ENCODE results near the gene TEX51.

DNA sequence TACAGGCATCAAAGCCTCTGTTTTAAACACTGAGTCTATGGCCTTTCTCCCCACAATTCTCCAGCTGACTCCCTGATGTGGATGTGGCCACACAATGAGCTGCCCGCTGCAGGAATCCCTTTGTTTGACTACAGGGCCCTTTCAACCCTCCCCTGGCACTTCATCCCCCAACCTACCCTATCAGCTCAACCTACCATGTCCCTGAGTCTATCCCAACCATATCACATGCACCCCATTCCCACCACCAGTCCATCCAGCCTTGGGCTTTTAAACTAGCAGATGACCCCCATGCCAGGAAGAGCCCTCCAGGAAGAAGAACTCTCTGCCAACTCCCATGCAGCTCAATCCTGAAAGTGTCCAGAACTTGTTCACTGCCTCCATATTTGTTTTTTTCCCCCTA lies 46.9 kb upstream of the TEX51 start:
- no peak for TF ChIP-seq EP300 (IDR thresholded peaks at IDR 0.05; ENCODE audit: borderline replicate concordance in 1 of 2, low read depth in 1 of 2, low read length in 1 of 2)
- TF ChIP-seq, protein P1, sequence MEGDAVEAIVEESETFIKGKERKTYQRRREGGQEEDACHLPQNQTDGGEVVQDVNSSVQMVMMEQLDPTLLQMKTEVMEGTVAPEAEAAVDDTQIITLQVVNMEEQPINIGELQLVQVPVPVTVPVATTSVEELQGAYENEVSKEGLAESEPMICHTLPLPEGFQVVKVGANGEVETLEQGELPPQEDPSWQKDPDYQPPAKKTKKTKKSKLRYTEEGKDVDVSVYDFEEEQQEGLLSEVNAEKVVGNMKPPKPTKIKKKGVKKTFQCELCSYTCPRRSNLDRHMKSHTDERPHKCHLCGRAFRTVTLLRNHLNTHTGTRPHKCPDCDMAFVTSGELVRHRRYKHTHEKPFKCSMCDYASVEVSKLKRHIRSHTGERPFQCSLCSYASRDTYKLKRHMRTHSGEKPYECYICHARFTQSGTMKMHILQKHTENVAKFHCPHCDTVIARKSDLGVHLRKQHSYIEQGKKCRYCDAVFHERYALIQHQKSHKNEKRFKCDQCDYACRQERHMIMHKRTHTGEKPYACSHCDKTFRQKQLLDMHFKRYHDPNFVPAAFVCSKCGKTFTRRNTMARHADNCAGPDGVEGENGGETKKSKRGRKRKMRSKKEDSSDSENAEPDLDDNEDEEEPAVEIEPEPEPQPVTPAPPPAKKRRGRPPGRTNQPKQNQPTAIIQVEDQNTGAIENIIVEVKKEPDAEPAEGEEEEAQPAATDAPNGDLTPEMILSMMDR (IDR thresholded peaks at IDR 0.05) = no peak
- no peak for TF ChIP-seq POLR2AphosphoS5 (IDR thresholded peaks at IDR 0.05; ENCODE audit: low read depth, low read length)
- TF ChIP-seq EZH2phosphoT487 (IDR thresholded peaks at IDR 0.05; ENCODE audit: borderline replicate concordance, low read depth) = no peak

Data from SK-N-SH (cell line).